Body of pancreas (tissue), 4 donors: ENCODE measurements around the gene PIK3AP1. TPM values are rescaled to one million over a fixed set of nuclear protein-coding genes. Genes with fewer than 3 reads are reported as not detected.

Experiments
- ATAC-seq: fragments of 150-250 bp; one replicate; pipeline ENCODE4 v1.9.1; 2016
- DNase-seq, 4 donors: peaks; one replicate each; pipeline ENCODE4 v3.0.0-alpha.2; 2019
- H3K27ac ChIP-seq, 4 donors: fragments of 200-600 bp; sonication (generic); 1 replicate in 3 of 4; 2 replicates in 1 of 4; pipeline versions ENCODE4 v1.5.1 to v1.6.1; 2016 to 2019; ENCODE audit warnings: mild to moderate bottlenecking in 1 of 4, mixed read lengths in 1 of 4, moderate library complexity in 1 of 4
- H3K27me3 ChIP-seq, 2 donors: fragments of 200-600 bp; sonication (generic); one replicate each; pipeline ENCODE4 v1.6.0; 2016; ENCODE audit warnings: mild to moderate bottlenecking in 1 of 2
- H3K36me3 ChIP-seq, 2 donors: fragments of 200-600 bp; sonication (generic); replicated peaks in 1 of 2; 2 replicates each; pipeline ENCODE4 v1.5.1; 2016; ENCODE audit warnings: low read depth in 2 of 2; ENCODE audit not compliant: insufficient read depth in 1 of 2
- H3K4me1 ChIP-seq: fragments of 200-600 bp; sonication (generic); one replicate; pipeline ENCODE4 v1.6.0; 2016
- H3K4me3 ChIP-seq, 2 donors: fragments of 200-600 bp; sonication (generic); 1 replicate in 1 of 2; 2 replicates in 1 of 2; pipeline ENCODE4 v1.5.1; 2016 to 2019
- H3K9me3 ChIP-seq, 3 donors: fragments of 200-600 bp; sonication (generic); 1 replicate in 2 of 3; 2 replicates in 1 of 3; pipeline ENCODE4 v1.5.1; 2016
- CTCF ChIP-seq, 7 experiments: fragments of 450-650 bp in 4 of 7; fragments of 200-600 bp in 3 of 7; sonication (generic) in 3 of 7; IDR thresholded peaks; one replicate each; pipeline ENCODE4 v1.5.1; 2016 to 2019; ENCODE audit warnings: antibody characterized with exemption in 7 of 7
- POLR2A ChIP-seq, 3 donors: fragments of 450-650 bp; IDR thresholded peaks; one replicate each; pipeline ENCODE4 v1.6.1; 2016; ENCODE audit warnings: antibody characterized with exemption in 3 of 3, mild to moderate bottlenecking in 2 of 3
- WGBS, 2 donors: methylation state at CpG; one replicate each; pipeline ENCODE4 v1.1.5; 2017; 5-methylcytosine and 5-hydroxymethylcytosine counted together
- intact Hi-C: fragments of 100-400 bp; cut with DNase I; formaldehyde crosslinking; loops from one replicate; pipeline ENCODE4 v1.15.1; 2023
- total RNA-seq, 2 donors: library from RNA; depleted of rRNA; stranded (reverse); fragments of >200 nt; gene quantifications; one replicate each; pipeline ENCODE4 v1.1.0, GENCODE V29; 2016

Gene PIK3AP1
- total RNA-seq, 2 donors from 2014 or later: 28.0 to 37.2 TPM

- Histone ChIP-seq H3K9me3 (no peaks in the 10 kb centered on the region), H3K27me3 (no peaks in the 10 kb centered on the region), H3K4me3 (no peak overlapping the region), H3K4me1 (peaks cover 48% of the 10 kb centered on the region), H3K27ac (peak overlapping the region in 3 of 4 donors; percentile 52 to 71 (median 60)), H3K36me3 (no peaks in the 10 kb centered on the region)
- ATAC-seq: no peak
- peak in 1 of 4 donors; percentile 42 for DNase-seq
- intact Hi-C loops: no loop called here
- TF ChIP-seq CTCF (IDR thresholded peaks at IDR 0.05) (no peak), POLR2A (IDR thresholded peaks at IDR 0.05) (no peak)
Observed at GRCh38 chr10:96663797-96664196, 56.5 kb downstream of the PIK3AP1 start.

GRCh38 chr10:96661632-96662031, 58.7 kb downstream of the PIK3AP1 start:
- H3K4me1 ChIP-seq: peaks cover 44% of the 10 kb centered on the region
- intact Hi-C loops: no loop called here
- H3K9me3 ChIP-seq: no peaks in the 10 kb centered on the region
- TF ChIP-seq POLR2A (IDR thresholded peaks at IDR 0.05) (no peak), CTCF (IDR thresholded peaks at IDR 0.05) (no peak)
- ATAC-seq (no peak), DNase-seq (no peak)
- H3K27ac ChIP-seq: peak overlapping the region in 1 of 4 donors; percentile 22
- WGBS, 2 donors: 77 to 97% methylated on average over 2 of the region's 2 CpGs
- no peaks in the 10 kb centered on the region for H3K27me3 ChIP-seq
- no peak overlapping the region for H3K4me3 ChIP-seq
- H3K36me3 ChIP-seq: no peaks in the 10 kb centered on the region

- H3K36me3 ChIP-seq: peaks cover 0 to 1% of the 10 kb centered on the region in 2 donors
- no peak overlapping the region for H3K27ac ChIP-seq
- H3K9me3 ChIP-seq: no peaks in the 10 kb centered on the region
- TF ChIP-seq CTCF (IDR thresholded peaks at IDR 0.05) (no peak), POLR2A (IDR thresholded peaks at IDR 0.05) (no peak)
- no peak for ATAC-seq
- H3K4me1 ChIP-seq: peaks cover 37% of the 10 kb centered on the region
- DNase-seq: no peak
- H3K4me3 ChIP-seq: no peak overlapping the region
- intact Hi-C loops: no loop called here
- 84 to 88% methylated on average over 3 of the region's 3 CpGs for WGBS, 2 donors
- H3K27me3 ChIP-seq: no peaks in the 10 kb centered on the region
Observed at GRCh38 chr10:96660297-96660696, 60.0 kb downstream of the PIK3AP1 start.

- no peak overlapping the region for H3K4me3 ChIP-seq
- H3K36me3 ChIP-seq: peaks cover 0 to 1% of the 10 kb centered on the region in 2 donors
- peak; percentile 16 for ATAC-seq
- intact Hi-C loops: no loop called here
- peaks cover 22% of the 10 kb centered on the region for H3K4me1 ChIP-seq
- 44 to 46% methylated on average over 3 of the region's 3 CpGs for WGBS, 2 donors
- TF ChIP-seq CTCF (IDR thresholded peaks at IDR 0.05) (no peak), POLR2A (IDR thresholded peaks at IDR 0.05) (no peak)
- no peak for DNase-seq
- H3K27ac ChIP-seq: peak overlapping the region in 3 of 4 donors; percentile 56 to 75 (median 59)
- no peaks in the 10 kb centered on the region for H3K9me3 ChIP-seq
- H3K27me3 ChIP-seq: no peaks in the 10 kb centered on the region
Observed at GRCh38 chr10:96658844-96659243, 61.5 kb downstream of the PIK3AP1 start.

GRCh38 chr10:96657385-96657784, 62.9 kb downstream of the PIK3AP1 start:
- H3K4me1 ChIP-seq: peaks cover 19% of the 10 kb centered on the region
- H3K36me3 ChIP-seq: peaks cover 0 to 1% of the 10 kb centered on the region in 2 donors
- ATAC-seq (no peak), DNase-seq (no peak)
- no peak for TF ChIP-seq POLR2A (IDR thresholded peaks at IDR 0.05)
- no peak for TF ChIP-seq CTCF (IDR thresholded peaks at IDR 0.05)
- H3K4me3 ChIP-seq: no peak overlapping the region
- intact Hi-C loops: no loop called here
- H3K9me3 ChIP-seq: no peaks in the 10 kb centered on the region
- WGBS, 2 donors: 50 to 78% methylated on average over 1 of the region's 1 CpG
- H3K27ac ChIP-seq: peak overlapping the region in 1 of 4 donors; percentile 75
- no peaks in the 10 kb centered on the region for H3K27me3 ChIP-seq
